Left ventricle myocardium inferior (tissue), 1 donor: ENCODE results near the gene ALDH3B1. TPM values are rescaled to one million over a fixed set of nuclear protein-coding genes. Genes with fewer than 3 reads are reported as not detected.

Experiments
- DNase-seq: peaks from one replicate; pipeline ENCODE4 v3.0.0-alpha.2; 2020
- H3K27ac ChIP-seq: fragments of 200-600 bp; replicated peaks from 2 replicates; pipeline ENCODE4 v1.8.0; 2021
- H3K27me3 ChIP-seq: fragments of 200-600 bp; 2 replicates; pipeline ENCODE4 v1.8.0; 2021; ENCODE audit warnings: low read depth
- H3K36me3 ChIP-seq: fragments of 200-600 bp; 2 replicates; pipeline ENCODE4 v1.8.0; 2021
- H3K4me1 ChIP-seq: fragments of 200-600 bp; 2 replicates; pipeline ENCODE4 v1.8.0; 2021
- H3K4me3 ChIP-seq: fragments of 200-600 bp; 2 replicates; pipeline ENCODE4 v1.8.0; 2021; ENCODE audit warnings: mild to moderate bottlenecking, moderate library complexity
- H3K9me3 ChIP-seq: fragments of 200-600 bp; replicated peaks from 2 replicates; pipeline ENCODE4 v1.8.0; 2021
- CTCF ChIP-seq: fragments of 200-600 bp; IDR thresholded peaks from 2 replicates; pipeline ENCODE4 v1.8.0; 2021; ENCODE audit warnings: antibody characterized with exemption, mild to moderate bottlenecking, borderline replicate concordance
- intact Hi-C: fragments of 100-400 bp; cut with micrococcal nuclease; formaldehyde crosslinking; loops from one replicate; pipeline ENCODE4 v1.11.0; 2022
- total RNA-seq: library from RNA; stranded (reverse); fragmentation: NEBNext Ultra II Directional; extraction: Animal tissue kit (Norgen Biotek cat#: 25700); gene quantifications from one replicate; pipeline ENCODE4 v1.2.1, GENCODE V29; 2021
- donor health status: DM: no; HTN: yes; CAD: no; lungs with severe emphysema.

Gene ALDH3B1
- total RNA-seq, 1 donor from 2014 or later: 3.7 TPM

- DNase-seq: peak; percentile 66
- peak overlapping the region; percentile 78 for H3K4me3 ChIP-seq
- no peak for TF ChIP-seq CTCF
- intact Hi-C loops: no loop called here
- H3K27ac ChIP-seq: peak overlapping the region; percentile 94
- peaks cover 31% of the 10 kb centered on the region for H3K36me3 ChIP-seq
- peaks cover 57% of the 10 kb centered on the region for H3K4me1 ChIP-seq
- no peaks in the 10 kb centered on the region for H3K27me3 ChIP-seq
- H3K9me3 ChIP-seq: no peaks in the 10 kb centered on the region
These were observed 30.2 kb downstream of the ALDH3B1 start for GRCh38 chr11:68040101-68040956.

GRCh38 chr11:68040957-68041591 is 30.9 kb downstream of the ALDH3B1 start:
- peak overlapping the region; percentile 94 for H3K27ac ChIP-seq
- peaks cover 50% of the 10 kb centered on the region for H3K4me1 ChIP-seq
- H3K36me3 ChIP-seq: peaks cover 28% of the 10 kb centered on the region
- peak overlapping the region; percentile 78 for H3K4me3 ChIP-seq
- intact Hi-C loops: no loop called here
- no peak for TF ChIP-seq CTCF
- no peaks in the 10 kb centered on the region for H3K9me3 ChIP-seq
- no peaks in the 10 kb centered on the region for H3K27me3 ChIP-seq
- DNase-seq: no peak

GRCh38 chr11:68041617-68042218 is 31.6 kb downstream of the ALDH3B1 start:
- Histone ChIP-seq H3K9me3 (no peaks in the 10 kb centered on the region), H3K4me3 (no peak overlapping the region), H3K27me3 (no peaks in the 10 kb centered on the region), H3K4me1 (peaks cover 43% of the 10 kb centered on the region), H3K36me3 (peaks cover 22% of the 10 kb centered on the region), H3K27ac (no peak overlapping the region)
- intact Hi-C loops: no loop called here
- TF ChIP-seq CTCF: no peak
- no peak for DNase-seq

GRCh38 chr11:68042219-68043028 is 32.3 kb downstream of the ALDH3B1 start:
- H3K4me3 ChIP-seq: no peak overlapping the region
- no peak for DNase-seq
- H3K27me3 ChIP-seq: no peaks in the 10 kb centered on the region
- peaks cover 36% of the 10 kb centered on the region for H3K4me1 ChIP-seq
- TF ChIP-seq CTCF: no peak
- no peaks in the 10 kb centered on the region for H3K9me3 ChIP-seq
- intact Hi-C loops: no loop called here
- no peak overlapping the region for H3K27ac ChIP-seq
- H3K36me3 ChIP-seq: peaks cover 21% of the 10 kb centered on the region

- H3K4me1 ChIP-seq: peaks cover 31% of the 10 kb centered on the region
- intact Hi-C loops: no loop called here
- H3K9me3 ChIP-seq: no peaks in the 10 kb centered on the region
- H3K4me3 ChIP-seq: no peak overlapping the region
- H3K36me3 ChIP-seq: peaks cover 23% of the 10 kb centered on the region
- no peak for DNase-seq
- no peak overlapping the region for H3K27ac ChIP-seq
- H3K27me3 ChIP-seq: no peaks in the 10 kb centered on the region
- no peak for TF ChIP-seq CTCF
These were observed 32.9 kb downstream of the ALDH3B1 start for GRCh38 chr11:68043029-68043348.
